HG02798 (cell line): ENCODE measurements around the gene DNAJB8.

Experiments
- ATAC-seq: cut with Tn5 transposase; IDR thresholded peaks from one replicate; pipeline ENCODE4 v1.9.1; 2021; ENCODE audit warnings: mild to moderate bottlenecking; ENCODE audit not compliant: unreplicated experiment, poor library complexity

Gene DNAJB8

GRCh38 chr3:128466840-128467541 is at the start of gene DNAJB8:
TSS of gene DNAJB8 (minus strand) at chr3:128466890. CDS start at chr3:128463245, 3,645 bp downstream.
- no peak for ATAC-seq

GRCh38 chr3:128515967-128516366 is 49.3 kb upstream of the DNAJB8 start:
- ATAC-seq, result no peak

GRCh38 chr3:128508852-128509251 is 42.2 kb upstream of the DNAJB8 start:
- ATAC-seq, result no peak

GRCh38 chr3:128506754-128507153 is 40.1 kb upstream of the DNAJB8 start:
- no peak for ATAC-seq

DNA sequence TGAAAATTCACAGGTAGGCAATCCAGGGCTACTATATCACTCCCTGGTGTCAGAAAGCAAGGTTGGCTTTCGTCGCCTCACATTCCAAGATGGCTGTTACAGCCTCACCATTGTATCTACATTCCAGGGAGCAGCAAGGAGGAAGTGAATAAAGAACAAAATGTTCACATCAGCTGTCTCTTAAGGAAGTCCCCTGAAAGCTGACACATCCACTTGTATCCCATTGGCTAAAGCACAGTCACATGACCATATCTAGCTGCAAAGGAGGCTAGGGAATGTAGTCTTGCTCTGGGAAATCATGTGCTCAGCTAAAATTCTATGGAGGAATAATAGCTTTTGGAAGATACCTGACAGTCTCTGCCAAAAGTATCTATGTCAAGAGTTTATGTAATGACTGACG is 39.1 kb upstream of the DNAJB8 start:
- ATAC-seq, result no peak

GRCh38 chr3:128504963-128505730 is 38.5 kb upstream of the DNAJB8 start:
- no peak for ATAC-seq

DNA sequence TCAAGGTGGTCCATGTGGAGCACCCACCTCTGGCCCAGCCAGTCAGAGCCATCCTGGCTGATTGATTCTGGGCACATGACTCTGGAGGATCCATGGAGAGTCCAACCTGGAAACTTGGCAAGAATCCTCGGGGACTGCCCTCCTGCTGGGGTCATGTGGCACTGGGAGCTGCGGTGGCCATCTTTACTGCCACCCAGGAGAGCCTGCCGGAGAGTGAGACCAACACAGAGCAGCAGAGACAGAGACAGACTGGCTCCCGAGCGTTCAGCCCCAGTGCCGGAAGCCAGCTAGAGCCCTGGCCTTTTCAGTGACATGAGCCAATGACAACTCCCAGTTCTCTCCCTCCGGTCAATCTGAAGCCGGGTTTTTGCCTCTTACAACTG is 37.8 kb upstream of the DNAJB8 start:
- no peak for ATAC-seq

GRCh38 chr3:128503751-128504532 is 37.3 kb upstream of the DNAJB8 start:
- ATAC-seq, result no peak

GRCh38 chr3:128503164-128503651 is 36.5 kb upstream of the DNAJB8 start:
- ATAC-seq, result no peak

DNA sequence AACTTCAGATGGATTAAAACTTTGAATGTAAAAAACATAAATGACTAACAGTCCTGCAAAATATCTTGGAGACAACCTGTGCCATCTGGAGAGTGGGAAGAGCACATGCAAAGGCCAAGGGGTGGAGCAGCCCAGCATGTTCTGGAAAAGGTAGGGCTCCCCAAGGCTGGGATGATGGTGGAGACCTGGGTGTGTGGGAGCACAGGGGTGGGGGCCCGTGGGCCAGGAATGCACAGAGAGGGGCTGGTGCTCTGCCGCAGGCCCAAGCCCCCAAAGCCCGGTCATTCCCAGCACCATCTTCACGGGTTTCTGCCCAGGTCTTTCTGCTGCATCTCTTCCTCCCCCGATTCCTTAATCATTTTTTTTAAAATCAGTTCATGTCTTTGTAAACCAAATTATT is 36.0 kb upstream of the DNAJB8 start:
- no peak for ATAC-seq

GRCh38 chr3:128501431-128501830 is 34.7 kb upstream of the DNAJB8 start:
- no peak for ATAC-seq

DNA sequence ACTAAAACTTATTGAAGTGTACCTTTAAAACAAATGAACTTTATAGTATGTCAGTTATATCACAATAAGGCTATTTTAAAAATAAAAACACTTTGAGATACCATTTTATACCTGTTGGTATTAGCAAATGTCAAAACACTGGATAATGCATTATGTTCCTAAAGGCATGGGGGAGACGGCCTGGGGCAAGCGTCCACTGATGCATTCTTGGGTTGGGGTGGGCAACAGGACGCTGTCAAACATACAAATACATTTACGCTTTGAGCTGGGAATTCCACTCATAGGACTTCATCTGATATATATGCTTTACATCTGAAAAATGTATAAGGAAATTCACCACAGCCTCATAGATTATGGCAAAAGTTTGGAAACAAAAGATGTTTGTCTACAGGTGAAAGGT is 33.9 kb upstream of the DNAJB8 start:
- no peak for ATAC-seq

DNA sequence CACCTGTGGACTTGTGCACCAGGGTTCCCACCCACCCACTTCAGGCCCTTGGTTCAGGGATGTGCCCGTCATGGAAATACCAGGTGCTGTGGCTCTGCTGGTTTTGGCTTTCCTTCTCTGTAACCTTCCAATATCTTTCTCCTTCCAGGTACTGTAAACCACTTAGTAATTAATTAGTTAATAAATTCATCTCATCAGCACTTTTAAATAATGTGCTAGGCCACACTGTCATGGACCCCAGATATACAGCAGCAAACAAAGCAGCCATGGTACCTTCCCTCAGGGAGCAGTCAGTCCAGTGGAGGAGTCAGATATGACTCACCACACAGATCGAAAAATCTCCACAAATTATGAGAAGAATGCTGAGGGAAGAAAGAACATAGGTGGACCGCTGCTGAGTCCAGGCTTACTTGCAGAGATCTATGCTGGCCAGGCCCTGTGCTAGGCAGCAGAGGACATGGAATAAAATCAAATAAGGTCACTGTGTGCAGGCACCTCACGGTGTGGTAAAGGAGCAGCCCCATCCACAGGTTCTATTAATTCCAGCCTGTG is 33.1 kb upstream of the DNAJB8 start:
- ATAC-seq, result no peak

DNA sequence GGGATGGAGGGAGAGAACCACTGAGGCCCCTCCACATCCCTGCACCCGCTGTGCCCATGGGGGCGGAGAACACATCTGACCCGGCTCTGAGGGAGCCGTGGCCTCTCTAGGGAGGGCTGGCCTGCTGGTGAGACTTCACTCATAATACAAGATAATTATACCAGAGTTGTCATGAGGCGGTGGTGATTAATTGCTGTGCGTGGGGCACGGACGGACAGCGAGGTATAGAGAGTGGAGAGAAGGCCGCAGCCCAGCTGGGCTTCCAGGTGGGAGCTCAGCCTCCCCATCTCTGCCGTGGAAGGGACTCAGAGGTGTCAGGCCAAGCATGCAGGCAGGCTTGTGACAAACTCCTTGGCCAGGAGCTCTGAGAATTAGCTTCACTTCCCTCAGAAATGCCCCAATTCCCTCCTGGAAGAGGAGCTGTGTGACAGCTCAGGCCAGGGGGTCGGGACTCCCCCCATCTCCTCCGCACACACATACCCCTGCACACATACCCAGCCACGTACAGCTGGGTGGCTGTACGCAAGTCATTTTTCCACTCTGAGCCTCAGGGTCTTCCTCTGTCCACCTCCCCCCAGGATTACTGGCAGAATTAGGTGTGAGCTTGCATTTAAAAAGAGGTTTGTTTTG is 32.3 kb upstream of the DNAJB8 start:
- no peak for ATAC-seq

DNA sequence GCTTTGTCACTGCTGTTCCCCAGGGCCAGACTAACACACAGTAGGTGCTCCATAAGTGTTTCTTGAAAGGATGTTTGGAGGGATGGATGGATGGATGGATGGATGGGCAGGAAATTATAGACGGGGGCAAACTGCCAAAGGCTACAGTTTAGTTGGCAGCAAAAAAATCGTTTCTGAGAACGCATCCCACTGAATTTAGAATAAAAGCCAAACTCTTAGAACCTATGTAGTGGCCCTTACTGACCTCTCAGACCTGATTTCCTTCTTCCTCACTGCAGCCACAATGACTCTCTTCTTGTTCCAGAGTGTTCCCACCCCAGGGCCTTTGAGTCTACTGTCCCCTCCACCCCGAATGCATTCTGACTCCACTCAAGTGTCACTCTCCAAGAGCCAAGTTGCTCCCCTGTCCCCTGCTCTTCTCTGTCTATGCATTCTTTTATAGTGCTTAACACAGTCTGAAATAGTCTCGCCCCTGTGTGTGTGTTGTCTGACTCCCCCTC is 31.5 kb upstream of the DNAJB8 start:
- no peak for ATAC-seq

DNA sequence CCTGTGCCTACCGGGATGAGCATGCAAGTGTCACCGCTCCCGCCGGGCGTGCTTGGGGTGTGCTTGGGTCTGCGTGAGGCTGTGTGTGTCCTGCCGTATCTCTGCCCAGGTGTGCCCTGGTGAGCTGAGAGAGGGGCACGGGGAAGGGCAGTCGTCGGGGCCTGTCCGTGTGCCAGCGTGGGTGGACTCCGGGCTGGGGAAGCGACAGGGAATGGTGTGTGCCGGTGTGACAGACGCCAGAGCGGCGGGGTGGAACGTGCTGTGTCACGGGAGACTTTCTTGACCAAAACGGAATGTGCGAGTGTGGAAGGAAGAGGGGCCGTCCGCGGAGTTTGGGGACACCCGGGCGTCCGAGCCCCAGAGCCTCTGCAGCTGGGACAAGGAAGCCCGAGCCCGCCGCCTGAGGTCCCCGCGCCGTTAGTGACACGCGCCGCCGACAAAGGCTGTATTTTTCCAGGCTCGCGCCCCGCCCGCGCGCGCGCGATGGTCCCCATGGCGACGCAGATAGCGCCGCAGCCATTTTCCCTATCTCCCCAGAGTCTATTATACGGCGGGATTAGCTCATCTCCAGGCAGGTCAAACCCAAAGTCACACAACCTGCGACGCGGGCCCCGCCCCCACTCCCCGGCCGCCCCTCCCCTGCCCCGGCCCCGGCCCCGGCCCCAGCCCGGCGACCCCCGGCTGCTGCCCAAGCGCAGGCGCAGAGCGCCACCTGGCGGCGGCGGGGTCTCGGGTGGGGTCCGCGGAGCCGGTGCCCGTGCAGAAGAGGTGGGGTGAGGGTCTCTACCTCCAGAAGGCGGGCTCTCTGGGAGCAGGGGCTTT is 30.8 kb upstream of the DNAJB8 start:
- no peak for ATAC-seq

- no peak for ATAC-seq
Measured at GRCh38 chr3:128496602-128497304, 30.1 kb upstream of the DNAJB8 start.

DNA sequence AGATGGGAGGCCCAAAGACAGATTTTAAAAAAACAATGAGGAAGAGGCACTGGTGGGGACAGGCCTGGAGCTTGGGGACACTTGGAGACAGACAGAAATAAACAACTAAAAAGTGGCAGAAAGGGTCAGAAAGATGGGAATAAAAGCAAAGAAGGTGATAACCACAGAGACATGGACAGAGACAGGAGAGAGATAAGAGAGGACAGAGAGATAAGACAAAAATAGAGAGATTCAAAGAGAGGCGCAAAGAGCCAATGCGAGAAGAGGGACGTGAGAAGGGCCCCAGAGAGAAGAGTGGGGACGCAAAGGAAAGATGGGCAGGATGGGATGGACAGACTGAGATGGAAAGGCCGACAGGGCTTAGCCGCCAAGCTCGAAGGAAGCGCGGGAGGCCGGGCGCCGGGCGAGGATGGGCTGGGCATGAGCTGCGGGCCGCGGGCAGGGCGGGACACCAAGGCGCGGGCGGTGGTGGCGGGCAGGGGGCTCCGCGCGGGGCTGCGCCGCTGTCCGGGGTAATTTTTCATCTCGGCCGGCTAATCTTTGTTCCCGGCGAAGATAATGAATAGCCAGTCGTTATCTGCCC is 29.4 kb upstream of the DNAJB8 start:
- no peak for ATAC-seq
